Fibroblast of mammary gland (primary cell): ENCODE measurements around the gene TMC1.
"Not testable (repeated sequence)": the region's sequence is repeated elsewhere in the genome, so short reads cannot be mapped to it uniquely, and the experiment has no call there.

Experiments used
- DNase-seq: peaks from one replicate; pipeline ENCODE4 v3.0.0-alpha.2; 2010; ENCODE audit warnings: low read depth
- H3K4me3 ChIP-seq: 2 replicates; pipeline ENCODE4 v1.5.1; 2011; ENCODE audit warnings: low read depth, mild to moderate bottlenecking, low read length, moderate library complexity; ENCODE audit not compliant: control insufficient read depth
- TF ChIP-seq, protein P1 (sequence below): conservative IDR thresholded peaks from 2 replicates; pipeline ENCODE4 v1.5.1; 2011; ENCODE audit warnings: low read depth, low read length, inconsistent platforms; ENCODE audit not compliant: control insufficient read depth, insufficient read depth

Gene TMC1

DNA sequence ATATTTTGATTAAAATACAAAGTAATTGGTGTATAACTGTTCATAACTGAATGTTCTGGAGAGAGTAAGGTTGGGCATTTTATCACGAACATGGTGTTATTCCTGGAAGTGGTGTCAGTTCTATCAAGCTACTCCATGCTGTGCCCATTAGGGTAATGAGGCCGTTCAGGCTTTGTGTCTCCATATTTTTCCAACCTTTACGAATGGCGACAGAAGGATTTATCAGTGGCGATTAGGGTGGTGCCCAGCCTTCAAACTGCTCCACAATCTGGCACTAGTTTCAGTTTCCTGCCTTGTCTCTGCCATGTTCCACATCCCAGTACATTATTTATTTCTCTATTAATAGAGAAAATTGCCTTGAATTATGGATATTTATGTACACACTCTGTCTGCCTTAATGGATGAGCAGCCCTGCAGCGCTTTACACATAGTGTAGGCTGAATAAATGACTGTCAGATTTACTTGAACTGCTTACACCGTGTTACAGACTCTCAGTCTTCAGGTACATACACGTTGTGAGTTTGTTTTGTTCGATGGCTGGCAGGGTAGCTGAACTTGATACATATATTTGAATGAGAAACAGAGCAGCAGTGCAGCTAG lies 23.9 kb upstream of the TMC1 start:
- TF ChIP-seq, protein P1, sequence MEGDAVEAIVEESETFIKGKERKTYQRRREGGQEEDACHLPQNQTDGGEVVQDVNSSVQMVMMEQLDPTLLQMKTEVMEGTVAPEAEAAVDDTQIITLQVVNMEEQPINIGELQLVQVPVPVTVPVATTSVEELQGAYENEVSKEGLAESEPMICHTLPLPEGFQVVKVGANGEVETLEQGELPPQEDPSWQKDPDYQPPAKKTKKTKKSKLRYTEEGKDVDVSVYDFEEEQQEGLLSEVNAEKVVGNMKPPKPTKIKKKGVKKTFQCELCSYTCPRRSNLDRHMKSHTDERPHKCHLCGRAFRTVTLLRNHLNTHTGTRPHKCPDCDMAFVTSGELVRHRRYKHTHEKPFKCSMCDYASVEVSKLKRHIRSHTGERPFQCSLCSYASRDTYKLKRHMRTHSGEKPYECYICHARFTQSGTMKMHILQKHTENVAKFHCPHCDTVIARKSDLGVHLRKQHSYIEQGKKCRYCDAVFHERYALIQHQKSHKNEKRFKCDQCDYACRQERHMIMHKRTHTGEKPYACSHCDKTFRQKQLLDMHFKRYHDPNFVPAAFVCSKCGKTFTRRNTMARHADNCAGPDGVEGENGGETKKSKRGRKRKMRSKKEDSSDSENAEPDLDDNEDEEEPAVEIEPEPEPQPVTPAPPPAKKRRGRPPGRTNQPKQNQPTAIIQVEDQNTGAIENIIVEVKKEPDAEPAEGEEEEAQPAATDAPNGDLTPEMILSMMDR: no peak
- DNase-seq: no peak
- H3K4me3 ChIP-seq: no peak overlapping the region

DNA sequence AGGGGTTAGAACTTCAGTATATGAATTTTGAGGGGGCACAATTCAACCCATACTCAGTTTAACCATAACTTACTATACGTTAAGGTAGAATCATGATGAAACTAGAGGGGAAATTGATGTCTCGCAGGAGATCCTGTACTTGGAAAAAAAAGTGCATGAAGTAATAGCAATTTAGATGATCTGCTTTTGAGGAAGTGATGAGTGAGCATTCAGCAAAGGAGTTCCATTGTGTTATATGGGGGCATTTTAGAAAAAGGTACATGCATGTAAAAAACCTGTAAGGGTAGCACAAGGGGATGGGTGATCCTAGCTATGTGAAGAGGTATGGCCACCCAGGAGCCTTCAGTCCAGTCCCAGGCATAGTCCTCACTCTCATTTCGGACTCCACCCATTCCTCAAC lies 14.8 kb upstream of the TMC1 start:
- H3K4me3 ChIP-seq: no peak overlapping the region
- TF ChIP-seq, protein P1: no peak
- no peak for DNase-seq

DNA sequence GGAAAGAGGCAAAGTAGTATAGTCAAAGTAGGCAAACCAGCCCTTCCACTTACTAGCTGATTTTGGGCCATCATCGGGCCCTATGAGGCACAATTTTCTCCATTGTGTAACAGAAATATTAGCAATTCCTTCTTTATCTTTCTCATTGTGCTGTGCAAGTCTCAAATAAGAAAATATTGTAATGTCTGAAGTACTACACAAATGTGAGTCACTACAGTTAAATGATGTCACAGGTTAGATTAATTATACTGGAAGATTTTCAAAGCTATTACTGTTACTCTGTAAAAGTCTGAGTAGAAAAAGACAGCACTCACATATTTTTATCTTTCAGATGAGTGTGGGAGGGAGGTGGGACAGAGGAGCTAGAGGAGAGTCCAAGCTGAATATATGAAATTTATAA lies 12.4 kb upstream of the TMC1 start:
- TF ChIP-seq, protein P1: no peak
- H3K4me3 ChIP-seq: no peak overlapping the region
- DNase-seq: peak; percentile 74

DNA sequence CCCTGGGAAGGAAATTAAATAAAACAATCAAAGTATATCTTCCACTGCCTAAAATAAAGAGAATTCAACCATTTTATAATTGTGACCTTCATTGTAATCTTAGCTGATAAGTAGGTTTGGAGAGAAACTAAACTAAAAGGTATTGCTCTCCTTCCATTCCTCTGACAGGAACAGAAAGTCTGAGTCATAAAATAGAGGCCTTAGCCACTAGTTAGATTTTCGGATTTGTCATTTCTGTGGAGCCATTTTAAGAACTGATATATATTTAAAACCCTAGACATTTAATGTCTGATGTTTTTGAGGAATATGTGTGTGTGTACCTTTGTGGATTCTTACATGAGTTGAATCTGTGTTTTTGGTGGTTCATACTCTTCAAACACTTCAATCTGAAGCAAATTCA lies 11.8 kb upstream of the TMC1 start:
- DNase-seq: peak; percentile 37
- H3K4me3 ChIP-seq: no peak overlapping the region
- TF ChIP-seq, protein P1: no peak

DNA sequence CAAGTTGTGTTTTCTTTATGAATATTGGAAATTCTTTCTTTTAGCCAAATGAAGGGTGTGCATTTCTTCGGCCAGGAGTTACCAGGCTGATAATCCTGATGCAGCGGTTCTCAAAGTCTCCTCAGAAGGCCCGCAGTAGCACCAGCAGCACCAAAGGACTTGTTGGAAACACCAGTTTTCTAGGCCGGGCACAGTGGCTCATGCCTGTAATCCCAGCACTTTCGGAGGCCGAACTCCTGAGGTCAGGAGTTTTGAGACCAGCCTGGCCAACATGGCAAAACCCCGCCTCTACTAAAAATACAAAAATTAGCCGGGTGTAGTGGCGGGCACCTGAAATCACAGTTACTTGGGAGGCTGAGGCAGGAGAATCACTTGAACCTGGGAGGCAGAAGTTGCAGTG lies 397 bp upstream of the TMC1 start:
- not testable (repeated sequence) for DNase-seq, H3K4me3 ChIP-seq

DNA sequence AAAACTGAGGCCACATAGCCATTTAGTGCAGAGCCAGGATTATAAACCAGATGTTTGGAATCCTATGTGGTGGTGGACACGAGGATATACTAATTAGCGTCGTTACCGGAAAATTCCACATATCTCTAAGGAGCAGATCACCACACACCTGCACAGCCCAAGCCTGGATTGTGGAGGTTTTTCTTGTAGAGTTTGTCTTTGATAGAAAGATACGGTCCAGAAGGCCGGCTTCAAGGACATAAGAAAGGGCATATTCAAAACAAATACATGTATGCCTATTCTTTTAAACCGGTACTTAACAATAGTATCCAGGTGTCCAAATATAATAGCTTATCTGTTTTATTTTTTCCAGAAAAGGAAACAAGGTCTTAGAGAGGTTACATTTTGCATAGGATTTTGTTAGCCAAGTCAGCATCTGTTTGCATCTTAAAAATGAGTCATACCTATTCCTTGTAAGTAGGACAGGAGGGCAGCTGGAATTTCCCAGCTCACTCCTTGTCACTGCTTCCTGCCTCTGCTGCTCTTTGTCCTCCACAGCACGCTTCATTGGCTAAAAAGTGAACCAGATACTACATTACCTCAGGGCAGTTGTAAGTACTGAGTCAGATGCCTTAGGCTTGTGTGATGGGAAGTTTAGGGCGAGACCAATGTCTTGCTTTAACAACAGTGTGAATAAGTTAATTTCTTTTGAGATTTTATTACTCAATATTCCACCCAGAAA lies 3.6 kb downstream of the TMC1 start:
- no peak overlapping the region for H3K4me3 ChIP-seq
- TF ChIP-seq, protein P1: no peak
- DNase-seq: peak; percentile 98

DNA sequence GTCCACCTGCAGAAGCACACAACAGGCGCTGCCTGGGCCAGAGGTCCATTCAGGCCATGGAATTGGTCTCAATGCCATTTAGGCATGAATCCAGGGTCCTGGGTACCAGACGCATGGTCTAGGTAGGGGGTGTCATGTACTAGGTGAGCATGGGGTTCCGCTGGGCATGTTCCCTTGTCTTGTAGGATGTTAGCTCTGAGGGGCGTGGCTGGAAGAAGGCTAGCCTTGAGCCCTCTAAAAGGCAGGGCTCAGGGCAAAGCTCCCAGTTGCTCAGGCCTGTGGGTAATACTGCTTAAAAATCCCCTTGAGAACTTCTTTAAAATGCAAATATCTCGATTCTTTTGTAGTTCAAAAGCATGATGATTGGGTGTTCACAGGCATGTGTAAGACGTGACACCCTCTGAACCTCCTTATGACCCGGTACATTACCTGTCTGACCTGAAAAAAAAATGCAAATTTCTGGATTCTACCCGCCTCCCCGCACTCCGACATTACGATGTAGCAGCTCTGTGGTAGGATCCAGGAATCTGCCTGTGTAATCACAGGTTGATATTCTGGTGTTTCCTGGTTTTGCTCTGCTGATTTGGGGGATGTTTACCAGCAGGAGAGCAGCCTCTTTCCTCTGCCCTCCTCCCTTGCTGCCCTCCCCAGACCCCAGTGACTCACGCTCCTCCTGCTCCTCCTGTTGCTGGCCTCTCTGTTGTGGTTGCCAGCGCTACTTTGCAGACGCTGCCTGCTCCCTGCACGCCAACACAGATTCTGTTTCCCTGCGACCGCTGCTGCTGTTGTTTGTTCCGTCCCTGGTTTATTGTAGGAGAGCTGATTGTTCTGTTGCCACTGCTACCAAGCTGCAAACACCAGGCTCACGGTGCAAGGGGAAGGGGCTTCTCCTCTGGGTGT lies 5.7 kb downstream of the TMC1 start:
- peak overlapping the region; percentile 18 for H3K4me3 ChIP-seq
- DNase-seq: peak; percentile 91
- TF ChIP-seq, protein P1: no peak
